Measurements from ENCODE around the gene SLC4A3.

Gene SLC4A3

DNA sequence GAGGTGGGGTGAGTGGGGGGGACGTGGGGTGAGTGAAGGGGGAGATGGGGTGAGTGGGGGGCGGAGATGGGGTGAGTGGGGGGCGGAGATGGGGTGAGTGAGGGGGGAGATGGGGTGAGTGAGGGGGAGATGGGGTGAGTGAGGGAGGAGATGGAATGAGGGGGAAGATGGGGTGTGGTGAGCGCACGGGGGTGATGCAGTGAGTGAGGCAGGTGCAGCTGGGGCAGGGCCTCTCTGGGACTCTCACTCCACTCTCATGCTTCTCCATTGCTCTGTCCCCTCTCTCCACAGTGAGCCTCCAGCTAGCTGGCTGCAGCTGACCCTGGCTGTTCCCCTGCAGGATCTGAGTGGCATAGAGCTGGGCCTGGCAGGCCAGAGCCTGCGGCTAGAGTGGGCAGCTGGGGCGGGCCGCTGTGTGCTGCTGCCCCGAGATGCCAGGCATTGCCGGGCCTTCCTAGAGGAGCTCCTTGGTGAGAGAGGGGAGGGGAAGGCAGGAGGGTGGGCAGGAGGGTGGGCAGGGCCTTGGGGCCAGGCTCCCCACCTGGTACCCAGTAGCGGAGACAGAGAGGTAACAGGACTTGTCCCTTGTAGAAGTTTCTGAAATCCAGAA, 13.9 kb upstream of the SLC4A3 start:
- no peak for DNase-seq (ENCODE audit: low read depth)

DNA sequence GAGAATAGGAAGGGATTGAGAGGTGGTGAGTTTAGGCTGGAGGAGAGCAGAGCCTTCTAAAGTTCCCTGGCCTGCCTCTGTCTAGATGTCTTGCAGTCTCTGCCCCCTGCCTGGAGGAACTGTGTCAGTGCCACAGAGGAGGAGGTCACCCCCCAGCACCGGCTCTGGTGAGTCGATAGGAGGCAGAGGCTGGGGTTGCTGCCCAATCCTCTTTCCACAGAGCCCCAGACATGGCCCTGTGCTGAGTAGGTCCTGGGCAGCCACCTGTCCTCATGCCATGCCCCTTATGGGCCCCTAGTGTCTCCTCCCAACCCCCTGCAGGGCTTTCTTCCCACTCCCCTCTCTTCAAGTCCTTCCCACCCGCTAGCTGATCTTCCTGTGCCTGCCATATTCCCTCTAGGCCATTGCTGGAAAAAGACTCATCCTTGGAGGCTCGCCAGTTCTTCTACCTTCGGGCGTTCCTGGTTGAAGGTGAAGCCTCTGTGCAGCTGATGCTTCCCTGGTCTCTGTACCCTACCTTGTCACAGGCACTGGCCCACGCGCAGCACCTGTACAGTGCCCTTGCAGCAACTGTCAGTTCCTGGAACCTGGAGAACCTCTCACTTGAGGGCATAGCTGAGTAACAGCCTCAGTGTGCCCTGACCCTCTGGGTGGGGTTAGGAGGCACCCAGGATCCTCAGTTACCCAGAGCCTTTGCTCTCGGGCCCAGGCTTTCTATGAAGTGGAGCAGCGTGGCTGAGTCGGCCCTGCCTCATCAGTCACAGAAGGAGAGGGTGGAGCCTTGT, 13.2 kb upstream of the SLC4A3 start:
- DNase-seq (ENCODE audit: low read depth) = no peak

DNA sequence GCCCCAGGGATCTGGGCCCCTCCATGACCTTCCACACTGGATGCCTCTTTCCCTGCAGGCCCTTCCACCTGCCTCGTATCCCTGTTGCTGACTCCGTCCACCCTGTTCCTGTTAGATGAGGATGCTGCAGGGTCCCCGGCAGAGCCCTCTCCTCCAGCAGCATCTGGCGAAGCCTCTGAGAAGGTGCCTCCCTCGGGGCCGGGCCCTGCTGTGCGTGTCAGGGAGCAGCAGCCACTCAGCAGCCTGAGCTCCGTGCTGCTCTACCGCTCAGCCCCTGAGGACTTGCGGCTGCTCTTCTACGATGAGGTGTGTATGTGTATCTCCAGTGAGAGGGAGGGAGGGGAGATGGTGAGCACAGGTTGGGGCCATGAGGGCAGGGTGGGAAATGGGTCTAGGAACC, 12.4 kb upstream of the SLC4A3 start:
- no peak for DNase-seq (ENCODE audit: low read depth)

DNA sequence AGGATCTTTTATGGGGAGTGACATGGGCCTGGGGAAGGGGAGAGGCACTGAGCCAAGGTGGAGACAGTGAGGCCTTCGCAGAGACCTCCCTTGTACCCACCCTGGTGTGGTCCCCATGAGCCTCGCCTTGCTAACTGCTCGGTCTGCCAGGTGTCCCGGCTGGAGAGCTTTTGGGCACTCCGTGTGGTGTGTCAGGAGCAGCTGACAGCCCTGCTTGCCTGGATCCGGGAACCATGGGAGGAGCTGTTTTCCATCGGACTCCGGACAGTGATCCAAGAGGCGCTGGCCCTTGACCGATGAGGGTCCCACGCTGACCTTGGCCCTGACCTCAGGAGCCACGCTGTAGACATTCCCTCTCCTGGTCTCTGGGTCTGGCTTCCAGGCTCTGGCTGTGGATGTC, 11.5 kb upstream of the SLC4A3 start:
- DNase-seq (ENCODE audit: low read depth) = no peak

DNA sequence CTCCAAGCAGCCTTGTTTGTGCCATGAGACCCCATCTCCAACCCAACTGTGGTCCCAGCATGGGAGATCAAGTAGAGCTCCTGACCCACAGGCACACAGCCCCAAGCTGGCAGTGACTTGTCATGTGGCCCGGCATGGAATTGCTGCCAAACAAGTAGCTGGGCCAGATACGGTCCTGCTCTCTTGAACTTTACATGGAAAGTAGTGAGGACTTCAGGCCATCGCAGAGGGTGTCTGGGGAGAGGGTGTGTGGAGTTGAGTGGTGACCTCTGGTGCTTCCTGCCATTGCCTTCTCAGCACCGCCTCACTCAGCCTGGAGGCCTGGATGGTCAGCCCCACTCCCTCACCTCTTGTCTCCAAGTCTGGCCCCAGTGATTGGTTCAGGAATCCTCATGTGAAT, 10.9 kb upstream of the SLC4A3 start:
- DNase-seq (ENCODE audit: low read depth) = no peak

DNA sequence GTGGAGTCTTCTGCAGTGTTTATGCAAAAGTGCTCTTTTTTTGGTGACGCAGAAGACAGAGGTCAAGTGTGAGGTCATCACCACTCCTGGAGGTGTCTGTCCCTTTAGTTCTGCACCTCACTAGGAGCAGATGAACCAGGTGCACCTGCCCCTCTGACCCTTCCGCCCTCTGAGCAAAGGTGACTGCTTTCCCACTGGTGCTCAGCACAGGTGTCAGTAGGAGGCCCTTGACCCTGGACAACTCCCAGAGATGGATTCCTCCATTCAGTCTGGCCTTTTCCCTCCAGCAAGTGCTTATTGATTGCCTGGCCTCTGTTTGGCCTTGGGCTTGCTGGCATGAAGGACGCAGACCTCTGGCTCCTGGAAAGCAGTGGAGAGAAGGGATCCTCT, 8.7 kb upstream of the SLC4A3 start:
- DNase-seq (ENCODE audit: low read depth) = no peak

DNA sequence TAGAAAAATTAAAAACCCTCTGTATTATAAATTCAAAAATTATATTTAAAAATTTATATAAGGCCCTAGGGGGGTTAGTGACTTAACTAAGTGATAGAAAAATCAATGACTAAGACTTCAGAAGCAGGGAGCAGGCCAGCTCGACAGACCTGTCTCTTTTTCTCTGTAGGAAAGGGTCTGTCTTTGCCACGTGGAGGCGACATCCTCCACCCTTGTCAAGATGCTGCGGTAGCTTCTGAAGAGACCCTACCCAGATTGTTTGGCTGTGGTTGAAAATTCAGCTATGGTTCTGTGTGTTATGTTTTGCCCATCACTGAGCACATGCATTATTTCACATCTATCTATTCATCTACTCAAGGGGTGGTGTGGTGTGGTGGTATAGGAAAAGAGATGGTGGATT, 8.2 kb upstream of the SLC4A3 start:
- DNase-seq (ENCODE audit: low read depth) = no peak

GRCh38 chr2:219620546-219620945, 6.9 kb upstream of the SLC4A3 start:
- no peak for DNase-seq (ENCODE audit: low read depth)

DNA sequence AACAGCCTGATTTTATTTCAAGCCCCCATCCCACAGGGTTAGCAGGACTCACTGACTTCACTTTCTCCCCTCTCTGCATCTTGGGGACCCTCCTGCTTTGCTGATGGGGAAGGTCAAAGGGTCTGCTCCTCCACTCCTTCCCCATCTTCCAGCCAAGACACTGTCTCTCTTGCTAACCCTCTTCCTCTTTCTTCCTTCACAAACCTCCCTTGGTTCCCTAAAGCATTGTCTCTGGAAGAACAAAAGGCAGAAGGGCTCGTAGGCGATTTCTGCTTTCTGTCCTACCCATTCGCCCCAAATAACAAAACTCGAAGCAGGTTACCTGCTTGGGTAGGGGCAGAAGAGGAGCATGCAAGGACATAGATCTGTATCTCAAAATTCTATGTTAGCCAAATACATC, 5.5 kb upstream of the SLC4A3 start:
- no peak for DNase-seq (ENCODE audit: low read depth)

- no peak for DNase-seq (ENCODE audit: low read depth)
These were observed 5.0 kb upstream of the SLC4A3 start for GRCh38 chr2:219622472-219622871.

DNA sequence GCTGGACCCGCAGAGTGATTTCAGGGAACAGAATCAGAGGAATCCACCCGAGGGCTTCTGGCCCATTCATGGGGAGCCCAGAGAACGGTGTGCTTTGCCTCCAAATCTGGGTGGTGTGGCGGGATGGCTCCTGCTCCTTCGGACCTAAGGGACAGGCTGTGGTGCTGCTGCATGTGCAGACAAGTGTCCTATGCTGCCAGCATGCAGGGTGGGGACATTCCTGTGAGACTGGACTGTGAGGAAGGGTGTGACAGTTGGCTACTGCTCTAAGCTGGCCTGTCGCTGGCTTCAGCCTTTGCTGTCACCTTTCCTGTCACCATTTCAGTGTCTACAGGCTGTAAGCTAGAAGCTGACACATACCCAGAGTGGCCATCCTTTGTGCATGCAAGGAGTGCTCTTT, 2.9 kb upstream of the SLC4A3 start:
- no peak for DNase-seq (ENCODE audit: low read depth)

- no peak for DNase-seq (ENCODE audit: low read depth)
These were observed 2.3 kb upstream of the SLC4A3 start for GRCh38 chr2:219625179-219625578.

DNA sequence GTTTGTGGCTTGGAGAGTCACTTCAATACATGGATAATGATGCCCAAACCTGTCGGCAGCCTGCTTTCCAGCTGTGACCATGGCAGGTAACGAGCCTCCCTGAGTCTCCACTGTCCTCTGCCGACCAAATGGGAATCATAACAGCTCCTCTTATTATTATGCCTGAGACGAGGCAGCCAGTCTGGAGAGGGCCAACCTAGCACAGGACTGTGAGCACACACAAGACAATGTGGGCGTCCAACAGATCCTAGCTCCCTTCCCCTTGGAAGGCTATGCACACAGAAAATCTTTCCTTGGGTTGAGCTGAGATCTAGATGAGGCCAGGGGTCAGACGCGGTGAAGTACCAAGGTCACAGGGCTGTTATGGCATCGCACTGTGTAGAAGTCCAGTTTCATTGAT, 890 bp upstream of the SLC4A3 start:
- no peak for DNase-seq (ENCODE audit: low read depth)

- no peak for DNase-seq (ENCODE audit: low read depth)
These were observed 980 bp downstream of the SLC4A3 start for GRCh38 chr2:219628235-219628985.

DNA sequence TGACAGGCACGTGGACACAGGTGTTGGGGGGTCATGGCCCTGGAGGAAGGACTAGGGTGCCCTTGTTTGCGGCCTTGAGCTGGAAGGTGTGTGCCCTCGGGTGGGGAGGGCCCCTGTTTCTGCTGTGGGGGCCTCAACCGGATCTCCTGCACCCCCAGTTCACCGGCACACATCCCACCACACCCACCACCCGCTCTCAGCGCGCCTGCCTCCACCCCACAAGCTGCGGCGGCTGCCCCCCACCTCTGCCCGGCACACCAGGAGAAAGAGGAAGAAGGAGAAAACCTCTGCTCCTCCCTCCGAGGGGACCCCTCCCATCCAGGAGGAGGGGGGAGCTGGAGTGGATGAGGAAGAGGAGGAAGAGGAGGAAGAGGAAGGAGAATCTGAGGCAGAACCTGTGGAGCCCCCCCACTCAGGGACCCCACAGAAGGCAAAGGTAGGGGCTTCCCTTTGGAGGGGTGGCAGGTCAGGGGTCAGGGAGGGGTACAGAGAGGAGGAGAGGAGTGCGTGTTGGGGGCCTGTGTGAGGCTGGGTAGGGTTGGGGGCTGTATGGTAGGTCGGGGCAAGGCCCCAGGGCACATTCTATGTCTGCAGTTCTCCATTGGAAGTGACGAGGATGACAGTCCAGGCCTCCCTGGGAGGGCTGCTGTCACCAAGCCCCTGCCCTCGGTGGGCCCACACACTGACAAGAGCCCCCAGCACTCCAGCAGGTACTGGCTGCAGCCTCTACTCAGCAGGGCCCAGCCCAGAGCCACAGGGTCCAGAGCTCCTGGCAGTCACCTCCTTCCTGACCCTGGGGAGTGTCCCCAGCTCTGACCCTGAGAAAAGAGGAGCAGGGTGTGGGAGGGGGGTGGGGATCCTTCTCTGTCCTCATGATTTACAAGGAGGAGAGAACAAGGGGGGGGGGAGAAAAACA, 1.8 kb downstream of the SLC4A3 start:
- no peak for DNase-seq (ENCODE audit: low read depth)

DNA sequence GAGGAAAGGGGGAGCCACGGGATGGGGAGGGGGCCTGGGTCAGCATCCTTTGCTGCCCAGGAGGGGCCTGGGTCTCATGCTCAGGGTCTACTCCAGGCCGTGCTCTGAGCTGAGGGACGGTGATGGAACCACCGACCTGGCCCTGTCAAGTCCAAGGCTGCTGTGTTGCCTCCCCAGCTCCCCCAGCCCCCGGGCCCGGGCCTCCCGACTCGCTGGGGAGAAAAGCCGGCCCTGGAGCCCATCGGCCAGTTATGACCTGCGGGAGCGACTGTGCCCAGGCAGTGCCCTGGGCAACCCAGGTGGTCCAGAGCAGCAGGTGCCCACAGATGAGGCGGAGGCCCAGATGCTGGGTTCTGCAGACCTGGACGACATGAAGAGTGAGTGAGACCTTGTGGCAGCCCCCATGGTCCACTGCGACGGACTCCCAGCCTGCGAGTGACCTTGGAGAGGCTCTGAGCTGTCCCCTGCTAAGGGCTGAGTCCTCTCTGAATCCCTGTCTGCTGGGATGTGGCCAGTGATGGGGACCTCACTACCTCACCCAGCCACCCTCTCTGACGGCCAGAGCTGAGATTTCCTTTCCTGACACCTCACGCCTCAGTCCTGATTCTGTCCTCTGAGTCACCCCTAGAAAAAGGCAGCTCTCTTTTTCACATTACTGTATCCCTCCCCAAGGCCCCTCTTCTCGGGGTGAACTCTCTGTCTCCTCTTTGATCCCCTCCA, 2.7 kb downstream of the SLC4A3 start:
- no peak for DNase-seq (ENCODE audit: low read depth)

DNA sequence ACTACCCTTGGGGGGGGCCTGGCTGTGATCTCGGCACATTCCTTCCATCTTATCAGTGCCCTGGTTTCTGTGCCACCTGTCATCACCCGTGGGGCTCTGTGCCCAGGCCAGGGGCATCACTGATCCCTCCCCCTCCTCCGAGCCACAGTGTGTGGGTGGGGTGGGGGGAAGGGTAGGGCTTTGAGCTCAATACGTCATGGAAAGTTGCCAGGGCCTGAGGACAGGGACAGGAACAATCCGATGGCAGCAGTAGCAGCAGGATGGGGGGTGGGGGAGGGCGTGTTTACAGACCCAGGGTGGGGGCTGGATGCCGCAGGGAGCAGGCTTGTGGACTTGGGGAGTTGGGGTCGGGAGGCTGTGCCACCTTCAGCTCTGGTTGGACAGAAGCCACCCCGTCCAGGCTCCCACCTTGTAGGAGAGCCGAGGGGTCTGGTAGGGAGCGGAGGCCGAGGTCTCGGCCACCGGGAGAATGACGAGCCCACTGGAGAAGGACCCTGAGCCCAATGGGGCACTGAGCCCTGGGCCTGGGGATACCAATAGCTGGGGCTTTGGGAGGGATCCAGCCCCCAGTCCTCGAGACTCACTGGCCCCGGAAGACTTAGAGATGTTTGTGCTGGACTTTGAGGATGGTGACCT, 3.5 kb downstream of the SLC4A3 start:
- no peak for DNase-seq (ENCODE audit: low read depth)

DNA sequence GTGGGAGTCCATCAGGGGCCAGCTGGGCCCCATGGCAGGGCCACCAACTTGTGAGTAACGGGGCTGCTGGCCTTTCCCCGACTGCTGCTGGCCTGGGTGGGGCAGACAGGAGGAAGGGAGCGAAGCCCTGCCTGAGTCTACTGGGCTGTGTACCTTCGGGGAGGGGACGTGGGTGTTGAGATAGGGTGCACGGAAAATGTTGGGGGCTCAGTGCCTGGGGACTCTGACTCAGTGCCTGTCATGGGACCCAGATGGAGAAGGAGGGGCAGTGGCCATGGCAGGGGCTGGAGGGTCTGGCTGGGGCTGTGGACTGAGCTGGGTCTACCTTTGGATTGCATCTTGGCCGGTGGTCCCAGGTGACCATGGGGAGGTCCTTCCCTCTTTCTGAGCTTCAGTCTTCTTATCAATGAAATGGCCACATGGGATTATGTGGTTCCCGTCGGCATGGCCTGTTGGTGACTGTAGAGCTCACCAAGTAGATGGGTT, 4.0 kb downstream of the SLC4A3 start:
- DNase-seq (ENCODE audit: low read depth) = no peak

GRCh38 chr2:219631904-219632759, 4.7 kb downstream of the SLC4A3 start:
- no peak for DNase-seq (ENCODE audit: low read depth)

DNA sequence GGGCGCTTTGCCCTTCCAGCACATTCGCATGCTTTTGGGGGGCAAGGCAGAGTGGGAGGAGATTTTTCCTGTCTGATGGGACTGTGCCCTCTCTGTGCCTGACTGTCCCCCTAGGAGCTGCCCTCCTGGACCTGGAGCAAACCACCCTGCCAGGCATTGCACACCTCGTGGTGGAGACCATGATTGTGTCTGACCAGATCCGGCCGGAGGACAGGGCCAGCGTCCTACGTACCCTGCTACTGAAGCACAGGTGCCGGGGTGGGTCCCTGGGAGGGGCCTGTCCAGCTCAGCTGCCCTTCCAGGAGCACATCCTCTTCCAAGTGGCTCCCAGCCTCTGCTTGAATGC, 5.3 kb downstream of the SLC4A3 start:
- DNase-seq (ENCODE audit: low read depth) = no peak

Measured in activated T-cell treated with anti-CD3 and anti-CD28 coated beads for 1 hour (primary cell).